ENCODE results near the gene CACNA2D4. TPM values are rescaled to one million over a fixed set of nuclear protein-coding genes. Genes with fewer than 3 reads are reported as not detected.

CACNA2D4 gene, protein sequence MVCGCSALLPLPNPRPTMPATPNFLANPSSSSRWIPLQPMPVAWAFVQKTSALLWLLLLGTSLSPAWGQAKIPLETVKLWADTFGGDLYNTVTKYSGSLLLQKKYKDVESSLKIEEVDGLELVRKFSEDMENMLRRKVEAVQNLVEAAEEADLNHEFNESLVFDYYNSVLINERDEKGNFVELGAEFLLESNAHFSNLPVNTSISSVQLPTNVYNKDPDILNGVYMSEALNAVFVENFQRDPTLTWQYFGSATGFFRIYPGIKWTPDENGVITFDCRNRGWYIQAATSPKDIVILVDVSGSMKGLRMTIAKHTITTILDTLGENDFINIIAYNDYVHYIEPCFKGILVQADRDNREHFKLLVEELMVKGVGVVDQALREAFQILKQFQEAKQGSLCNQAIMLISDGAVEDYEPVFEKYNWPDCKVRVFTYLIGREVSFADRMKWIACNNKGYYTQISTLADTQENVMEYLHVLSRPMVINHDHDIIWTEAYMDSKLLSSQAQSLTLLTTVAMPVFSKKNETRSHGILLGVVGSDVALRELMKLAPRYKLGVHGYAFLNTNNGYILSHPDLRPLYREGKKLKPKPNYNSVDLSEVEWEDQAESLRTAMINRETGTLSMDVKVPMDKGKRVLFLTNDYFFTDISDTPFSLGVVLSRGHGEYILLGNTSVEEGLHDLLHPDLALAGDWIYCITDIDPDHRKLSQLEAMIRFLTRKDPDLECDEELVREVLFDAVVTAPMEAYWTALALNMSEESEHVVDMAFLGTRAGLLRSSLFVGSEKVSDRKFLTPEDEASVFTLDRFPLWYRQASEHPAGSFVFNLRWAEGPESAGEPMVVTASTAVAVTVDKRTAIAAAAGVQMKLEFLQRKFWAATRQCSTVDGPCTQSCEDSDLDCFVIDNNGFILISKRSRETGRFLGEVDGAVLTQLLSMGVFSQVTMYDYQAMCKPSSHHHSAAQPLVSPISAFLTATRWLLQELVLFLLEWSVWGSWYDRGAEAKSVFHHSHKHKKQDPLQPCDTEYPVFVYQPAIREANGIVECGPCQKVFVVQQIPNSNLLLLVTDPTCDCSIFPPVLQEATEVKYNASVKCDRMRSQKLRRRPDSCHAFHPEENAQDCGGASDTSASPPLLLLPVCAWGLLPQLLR
- 1.6 and 4.3 TPM in 2 replicates for total RNA-seq

DNA sequence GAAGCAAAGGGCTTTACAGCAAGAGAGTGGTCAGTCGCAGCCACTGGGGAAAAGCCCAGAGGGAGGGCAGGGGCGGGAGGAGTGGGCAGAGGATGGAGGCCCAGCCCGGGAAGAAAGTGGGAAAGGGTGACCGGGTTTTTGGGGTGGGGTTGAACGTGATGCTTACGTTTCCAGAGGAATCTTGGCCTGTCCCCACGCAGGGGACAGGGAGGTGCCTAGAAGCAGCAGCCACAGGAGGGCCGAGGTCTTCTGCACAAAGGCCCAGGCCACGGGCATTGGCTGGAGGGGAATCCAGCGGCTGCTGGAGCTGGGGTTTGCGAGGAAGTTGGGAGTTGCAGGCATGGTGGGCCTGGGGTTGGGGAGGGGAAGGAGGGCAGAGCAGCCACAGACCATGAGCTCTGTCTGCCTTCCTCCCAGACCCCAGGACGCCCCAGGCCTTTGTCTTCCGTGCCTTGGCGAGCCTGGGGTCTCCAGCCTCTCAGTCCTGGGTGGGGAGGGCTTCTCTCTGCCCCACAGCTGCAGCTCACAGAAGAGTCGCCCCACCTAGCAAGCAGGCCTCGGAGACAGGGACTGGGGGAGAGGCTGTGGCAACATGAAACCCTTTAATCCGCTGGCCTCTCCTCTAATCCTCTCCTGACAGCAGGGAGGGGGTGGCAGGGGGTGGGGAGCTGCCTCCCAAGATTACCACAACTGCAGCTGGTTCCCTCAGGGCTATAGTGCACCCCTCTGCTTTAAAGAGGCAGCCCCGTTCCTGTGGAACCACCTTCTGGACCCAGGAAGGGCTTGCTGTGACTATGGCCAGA lies at the start of gene CACNA2D4:
CACNA2D4 (minus strand) TSS at position 572 of the 803 bp plus-strand sequence; CDS start at position 393, 179 bp downstream.

DNA sequence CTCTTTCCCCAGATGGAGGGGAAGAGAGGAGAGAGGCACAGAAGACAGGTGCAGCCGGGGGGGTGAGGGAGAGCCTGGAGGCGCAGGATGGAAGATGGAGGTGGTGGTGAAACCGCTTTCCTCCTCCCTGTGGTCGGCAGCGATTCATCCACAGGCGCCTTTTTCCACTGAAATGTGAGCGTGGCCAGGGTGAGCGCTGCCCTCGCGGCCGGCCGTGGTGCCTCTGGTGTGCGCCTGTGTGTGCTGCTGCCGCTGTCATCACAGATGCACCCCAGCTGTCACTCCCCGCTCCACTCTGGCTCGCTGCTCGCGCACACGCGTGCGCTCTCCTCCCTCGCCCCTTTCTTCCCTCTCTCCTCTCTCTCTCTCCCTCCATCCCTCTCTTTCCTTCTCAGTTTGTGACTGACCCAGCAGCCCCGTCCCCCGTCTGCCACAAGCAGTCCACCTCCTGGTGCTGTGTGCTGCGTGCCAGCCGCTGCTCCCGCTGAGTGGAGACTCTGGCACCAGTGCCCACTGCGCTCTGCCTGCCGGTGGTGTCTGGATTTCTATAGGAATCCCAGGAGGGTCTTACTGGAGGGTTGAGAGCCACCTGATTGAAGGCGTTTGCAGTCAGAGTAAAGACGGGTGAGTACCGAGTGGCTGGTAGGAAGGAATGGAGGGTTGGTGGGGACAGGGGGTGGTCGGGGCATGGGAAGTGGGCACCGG lies 98.1 kb downstream of the CACNA2D4 start, which contains the start of gene LRTM2:
LRTM2 (plus strand) TSS at position 375 of the 705 bp plus-strand sequence. CDS start 7,584 bp downstream, outside the sequence.

Other genes starting within 250 kb of the CACNA2D4 start
- 24.2 and 27.8 TPM in 2 replicates for gene ADIPOR2, start 227.6 kb downstream of the CACNA2D4 start, total RNA-seq
- not detected in 2 replicates for gene LRTM2, start 98.1 kb downstream of the CACNA2D4 start, total RNA-seq
- gene DCP1B, start 85.8 kb upstream of the CACNA2D4 start, total RNA-seq = 22.2 and 27.4 TPM in 2 replicates
- 0.58 and 0.89 TPM in 2 replicates for gene CACNA1C, start 134.3 kb upstream of the CACNA2D4 start, total RNA-seq